ENCODE results near the gene MXD1.

DNA sequence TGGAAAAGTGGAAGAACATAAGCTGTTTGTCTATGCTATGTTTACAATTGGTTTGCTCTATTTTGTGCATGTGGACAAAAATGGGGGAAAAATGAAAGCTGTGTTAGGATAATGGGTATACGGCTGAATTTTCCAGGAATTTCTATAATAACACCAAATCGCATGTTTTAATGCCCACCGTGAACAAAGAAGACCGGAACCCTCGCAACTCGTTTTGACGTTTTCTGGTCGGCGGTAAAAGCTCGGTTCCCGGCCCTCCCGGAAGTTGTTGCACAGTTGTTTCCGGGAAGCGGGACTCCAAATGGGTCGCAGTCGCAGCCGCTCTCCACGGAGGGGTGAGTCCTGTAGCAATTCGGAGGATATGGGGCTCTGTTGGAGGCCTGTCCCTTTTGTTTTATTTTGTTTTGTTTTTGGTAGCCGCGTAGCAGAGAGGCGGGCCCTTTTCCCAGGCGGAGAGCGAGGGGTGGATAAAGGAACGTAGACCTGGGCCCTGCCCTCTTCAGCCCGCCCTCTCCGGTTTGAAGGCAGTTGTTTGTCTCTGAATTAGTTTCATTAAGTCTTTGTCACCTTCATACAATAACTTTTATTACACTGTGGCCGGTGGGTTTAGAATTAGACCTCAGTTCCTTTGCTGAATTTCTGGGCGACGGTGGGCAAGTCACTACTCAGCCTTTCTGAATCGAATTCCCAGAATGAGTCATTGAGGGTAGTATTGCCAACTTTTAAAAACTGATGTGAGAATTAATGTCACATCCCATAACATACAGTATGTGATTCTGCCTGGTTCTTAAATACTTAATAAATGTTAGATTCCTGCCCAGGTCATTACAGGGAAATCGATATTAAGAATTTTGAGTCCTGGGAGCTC lies 21.0 kb upstream of the MXD1 start, which contains the start of gene SNRNP27:
- no peak for TF ChIP-seq CTCF (IDR thresholded peaks at IDR 0.05)
- TF ChIP-seq POLR2AphosphoS5 (IDR thresholded peaks at IDR 0.05), result peak; percentile 86 to 94 (median 89)

All from breast epithelium (tissue), 3 donors.